Brain microvascular endothelial cell (primary cell): ENCODE data around the gene SDK1.

ENCODE experiments used
- DNase-seq: peaks from one replicate; pipeline ENCODE4 v3.0.0-alpha.2; 2020
- H3K27ac ChIP-seq: fragments of 250-450 bp; sonication (Bioruptor Pico); 2 replicates; pipeline ENCODE4 v1.5.1; 2020; ENCODE audit warnings: mild to moderate bottlenecking, moderate library complexity
- H3K27me3 ChIP-seq: fragments of 250-450 bp; sonication (Bioruptor Pico); replicated peaks from 2 replicates; pipeline ENCODE4 v1.5.1; 2020; ENCODE audit warnings: mild to moderate bottlenecking
- H3K36me3 ChIP-seq: fragments of 250-450 bp; sonication (Bioruptor Pico); replicated peaks from 2 replicates; pipeline ENCODE4 v1.5.1; 2020; ENCODE audit warnings: mild to moderate bottlenecking
- H3K4me3 ChIP-seq: 2 replicates; pipeline ENCODE4 v1.5.1; 2011; ENCODE audit warnings: low read depth, mild to moderate bottlenecking, control low read depth, low read length, moderate library complexity
- in situ Hi-C: cut with HindIII; loops from 2 replicates; pipeline ENCODE4 v1.10.0; 2017; ENCODE audit warnings: low sequenced_read_pairs, low pct_ligation_motif_present
- TF ChIP-seq, protein P1 (sequence below): IDR thresholded peaks from 2 replicates; pipeline ENCODE4 v1.5.1; 2011; ENCODE audit warnings: low read depth, mild to moderate bottlenecking, moderate library complexity, low read length, control low read depth, inconsistent platforms; ENCODE audit errors: missing control alignments

SDK1 gene

DNA sequence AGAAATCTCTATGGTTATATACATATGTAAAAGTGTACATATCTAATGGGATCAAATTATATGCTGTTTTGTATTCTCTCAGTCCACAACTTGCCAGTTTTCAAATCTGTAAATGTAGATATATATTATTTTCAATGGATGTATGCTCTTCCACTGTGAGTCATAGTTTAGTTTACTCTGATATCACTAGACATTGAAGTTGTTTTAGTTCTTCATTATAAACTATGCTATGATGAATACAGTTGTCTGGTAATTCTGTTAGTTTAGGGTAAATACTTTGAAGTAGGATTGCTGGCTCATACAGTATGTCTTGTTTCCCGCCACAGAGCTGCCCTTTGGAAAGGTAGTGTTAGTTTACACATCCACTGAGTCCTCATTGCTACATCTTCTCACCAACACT is 25.2 kb downstream of the SDK1 start:
- Histone ChIP-seq H3K27me3 (no peaks in the 10 kb centered on the region), H3K27ac (no peak overlapping the region), H3K4me3 (no peak overlapping the region), H3K36me3 (no peaks in the 10 kb centered on the region)
- in situ Hi-C loops: no loop called here
- no peak for DNase-seq
- TF ChIP-seq, protein P1, sequence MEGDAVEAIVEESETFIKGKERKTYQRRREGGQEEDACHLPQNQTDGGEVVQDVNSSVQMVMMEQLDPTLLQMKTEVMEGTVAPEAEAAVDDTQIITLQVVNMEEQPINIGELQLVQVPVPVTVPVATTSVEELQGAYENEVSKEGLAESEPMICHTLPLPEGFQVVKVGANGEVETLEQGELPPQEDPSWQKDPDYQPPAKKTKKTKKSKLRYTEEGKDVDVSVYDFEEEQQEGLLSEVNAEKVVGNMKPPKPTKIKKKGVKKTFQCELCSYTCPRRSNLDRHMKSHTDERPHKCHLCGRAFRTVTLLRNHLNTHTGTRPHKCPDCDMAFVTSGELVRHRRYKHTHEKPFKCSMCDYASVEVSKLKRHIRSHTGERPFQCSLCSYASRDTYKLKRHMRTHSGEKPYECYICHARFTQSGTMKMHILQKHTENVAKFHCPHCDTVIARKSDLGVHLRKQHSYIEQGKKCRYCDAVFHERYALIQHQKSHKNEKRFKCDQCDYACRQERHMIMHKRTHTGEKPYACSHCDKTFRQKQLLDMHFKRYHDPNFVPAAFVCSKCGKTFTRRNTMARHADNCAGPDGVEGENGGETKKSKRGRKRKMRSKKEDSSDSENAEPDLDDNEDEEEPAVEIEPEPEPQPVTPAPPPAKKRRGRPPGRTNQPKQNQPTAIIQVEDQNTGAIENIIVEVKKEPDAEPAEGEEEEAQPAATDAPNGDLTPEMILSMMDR: no peak

DNA sequence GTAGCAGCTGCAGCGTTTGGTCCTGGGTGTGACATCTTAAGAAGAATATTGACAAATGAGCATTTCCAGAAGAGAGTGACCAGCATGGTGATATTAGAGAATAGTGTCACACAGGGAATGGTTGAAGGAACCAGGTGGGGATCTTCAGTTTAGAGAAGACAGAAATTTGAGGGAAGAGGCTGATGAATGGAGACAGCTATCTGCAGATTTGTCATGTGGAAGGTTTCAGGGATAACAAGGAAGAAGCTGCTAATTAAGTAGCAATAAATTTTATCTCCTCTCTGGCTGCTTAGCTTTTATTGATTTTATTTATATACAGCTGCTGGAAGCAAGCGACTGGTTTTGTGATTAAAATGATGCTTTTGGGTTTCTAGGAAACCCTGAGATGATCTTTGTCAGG is 26.0 kb downstream of the SDK1 start:
- no peak overlapping the region for H3K27ac ChIP-seq
- no peaks in the 10 kb centered on the region for H3K27me3 ChIP-seq
- no peak overlapping the region for H3K4me3 ChIP-seq
- DNase-seq: no peak
- TF ChIP-seq, protein P1: no peak
- no peaks in the 10 kb centered on the region for H3K36me3 ChIP-seq
- in situ Hi-C loops: no loop called here

DNA sequence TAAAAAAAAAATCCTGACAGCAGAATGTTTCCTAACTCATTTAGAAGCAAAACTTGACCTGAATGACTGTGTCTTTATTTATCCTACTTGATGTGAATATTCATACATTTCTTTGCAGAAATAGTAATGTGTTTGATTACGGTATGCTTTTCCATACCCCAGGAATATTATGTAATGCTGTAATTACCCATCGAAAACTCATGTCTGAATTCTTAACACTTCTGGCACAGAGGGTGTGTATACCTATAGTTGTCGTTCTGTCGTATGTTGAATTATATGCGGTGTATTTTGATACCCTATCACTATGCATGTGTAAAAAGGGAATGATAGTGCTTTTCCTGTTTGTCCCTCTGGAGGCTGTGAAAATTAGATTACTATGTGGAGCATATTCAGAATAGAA is 26.6 kb downstream of the SDK1 start:
- Histone ChIP-seq H3K36me3 (no peaks in the 10 kb centered on the region), H3K4me3 (no peak overlapping the region), H3K27me3 (no peaks in the 10 kb centered on the region), H3K27ac (no peak overlapping the region)
- TF ChIP-seq, protein P1: no peak
- no peak for DNase-seq
- in situ Hi-C loops: no loop called here

- in situ Hi-C loops: no loop called here
These were observed 31.3 kb downstream of the SDK1 start for GRCh38 chr7:3332308-3332707.

GRCh38 chr7:3333861-3334260 is 32.8 kb downstream of the SDK1 start:
- H3K27ac ChIP-seq: no peak overlapping the region
- no peak overlapping the region for H3K4me3 ChIP-seq
- TF ChIP-seq, protein P1: no peak
- in situ Hi-C loops: no loop called here
- DNase-seq: no peak
- H3K27me3 ChIP-seq: no peaks in the 10 kb centered on the region
- no peaks in the 10 kb centered on the region for H3K36me3 ChIP-seq

More at GRCh38 chr7:3332308-3332707, 31.3 kb downstream of the SDK1 start:
- Histone ChIP-seq H3K36me3 (no peaks in the 10 kb centered on the region), H3K27ac (no peak overlapping the region), H3K27me3 (no peaks in the 10 kb centered on the region), H3K4me3 (no peak overlapping the region)
- no peak for DNase-seq
- TF ChIP-seq, protein P1: no peak

- in situ Hi-C loops: no loop called here
- DNase-seq: no peak
- H3K27me3 ChIP-seq: no peaks in the 10 kb centered on the region
- no peaks in the 10 kb centered on the region for H3K36me3 ChIP-seq
- TF ChIP-seq, protein P1: no peak
- no peak overlapping the region for H3K27ac ChIP-seq
- H3K4me3 ChIP-seq: no peak overlapping the region
These were observed 35.1 kb downstream of the SDK1 start for GRCh38 chr7:3336042-3336665.
